GM21786 (cell line): ENCODE data around the gene DMD.
"Not testable (repeated sequence)": the region's sequence is repeated elsewhere in the genome, so short reads cannot be mapped to it uniquely, and the experiment has no call there.

Experiments used
- ATAC-seq: cut with Tn5 transposase; IDR thresholded peaks from one replicate; pipeline ENCODE4 v1.9.1; 2021; ENCODE audit not compliant: unreplicated experiment

Gene DMD

GRCh38 chrX:32644476-32645245, 566.7 kb downstream of the DMD start:
- no peak for ATAC-seq

- ATAC-seq: no peak
Measured at GRCh38 chrX:32642283-32642682, 569.1 kb downstream of the DMD start.

GRCh38 chrX:32618154-32618553, 593.2 kb downstream of the DMD start:
- no peak for ATAC-seq

GRCh38 chrX:32614707-32615106, 596.6 kb downstream of the DMD start:
- ATAC-seq: no peak

- ATAC-seq: no peak
Measured at GRCh38 chrX:32599156-32599555, 612.2 kb downstream of the DMD start.

GRCh38 chrX:32598707-32599106, 612.6 kb downstream of the DMD start:
- ATAC-seq: no peak

- no peak for ATAC-seq
Measured at GRCh38 chrX:32597777-32598176, 613.6 kb downstream of the DMD start.

- no peak for ATAC-seq
Measured at GRCh38 chrX:32592786-32593185, 618.6 kb downstream of the DMD start.

- no peak for ATAC-seq
Measured at GRCh38 chrX:32591589-32591988, 619.8 kb downstream of the DMD start.

GRCh38 chrX:32582729-32583128, 628.6 kb downstream of the DMD start:
- ATAC-seq: no peak

- ATAC-seq: no peak
Measured at GRCh38 chrX:32576885-32577284, 634.5 kb downstream of the DMD start.

- ATAC-seq: no peak
Measured at GRCh38 chrX:32572644-32573043, 638.7 kb downstream of the DMD start.

GRCh38 chrX:32571579-32571978, 639.8 kb downstream of the DMD start:
- ATAC-seq: no peak

GRCh38 chrX:32562261-32562660, 649.1 kb downstream of the DMD start:
- no peak for ATAC-seq

- ATAC-seq: no peak
Measured at GRCh38 chrX:32545101-32545500, 666.2 kb downstream of the DMD start.

GRCh38 chrX:32538554-32538953, 672.8 kb downstream of the DMD start:
- ATAC-seq: no peak

GRCh38 chrX:32533848-32534247, 677.5 kb downstream of the DMD start:
- ATAC-seq: no peak

- ATAC-seq: no peak
Measured at GRCh38 chrX:32532262-32532661, 679.1 kb downstream of the DMD start.

- ATAC-seq: peak; percentile 60
Measured at GRCh38 chrX:32530802-32531403, 680.4 kb downstream of the DMD start.

- ATAC-seq: not testable (repeated sequence)
Measured at GRCh38 chrX:32528451-32528850, 682.9 kb downstream of the DMD start.

GRCh38 chrX:32525234-32525633, 686.1 kb downstream of the DMD start:
- no peak for ATAC-seq

- no peak for ATAC-seq
Measured at GRCh38 chrX:32524385-32524784, 687.0 kb downstream of the DMD start.

GRCh38 chrX:32520789-32521188, 690.6 kb downstream of the DMD start:
- ATAC-seq: no peak
